T-helper 1 cell treated with Interleukin-12 subunit alpha and Interleukin-12 subunit beta and Interleukin-4 antibody, amounts not matched to agents 30 ng/mL and 1 ng/mL, for 36 hours (primary cell): Measurements from ENCODE around the gene BMP5. TPM values are rescaled to one million over a fixed set of nuclear protein-coding genes. Genes with fewer than 3 reads are reported as not detected.
"Not testable (repeated sequence)": the region's sequence is repeated elsewhere in the genome, so short reads cannot be mapped to it uniquely, and the experiment has no call there.

Experiments used
- intact Hi-C: fragments of 100-400 bp; cut with micrococcal nuclease; formaldehyde crosslinking; loops from one replicate; pipeline ENCODE4 v1.15.1; 2024
- total RNA-seq: library from RNA; stranded (reverse); gene quantifications from 2 replicates; pipeline ENCODE4 v1.2.3, GENCODE V29; 2022

The BMP5 gene
- not detected in 2 replicates for total RNA-seq

DNA sequence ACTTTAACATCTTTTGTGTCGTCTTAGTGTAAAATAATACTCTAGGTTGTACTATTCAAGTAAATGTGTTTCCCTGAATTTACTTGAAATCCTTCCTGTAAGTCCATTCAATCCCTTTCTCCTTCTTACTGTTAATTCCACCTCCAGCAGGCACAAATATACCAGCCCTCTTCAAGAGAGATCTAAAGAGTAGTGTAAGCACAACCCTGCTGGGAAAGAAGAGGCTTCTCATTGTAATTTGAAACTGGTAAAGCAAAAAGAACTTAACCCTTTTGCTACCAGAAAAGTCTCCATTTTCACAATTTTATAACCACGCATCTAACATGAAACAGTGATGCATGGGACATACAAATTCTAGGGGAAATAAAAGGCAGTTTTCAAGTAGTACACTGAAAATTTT is at the start of gene BMP5:
Gene BMP5, minus strand, starts transcription at position 191 of the 400 bp plus-strand sequence. CDS start 725 bp downstream, outside the sequence.
- intact Hi-C loops = no loop called here

DNA sequence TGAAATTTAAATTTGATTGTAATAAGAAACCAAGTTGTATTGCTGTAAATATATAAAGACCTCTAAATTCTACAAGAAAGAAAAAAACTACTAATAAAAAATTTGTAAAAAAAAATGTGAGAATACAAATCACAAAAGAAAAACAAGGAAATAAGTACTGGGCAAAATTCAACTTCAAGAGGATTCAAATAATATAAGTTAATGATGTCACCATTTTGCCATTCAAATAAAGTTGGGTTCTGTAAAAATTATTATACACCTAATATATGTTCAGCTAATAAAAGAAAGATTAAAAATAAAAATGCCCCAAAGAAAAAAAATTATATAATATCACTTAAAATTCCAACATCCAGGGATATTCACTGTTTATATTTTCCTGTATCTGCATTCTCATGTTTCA is 47.0 kb upstream of the BMP5 start:
- intact Hi-C loops = no loop called here

DNA sequence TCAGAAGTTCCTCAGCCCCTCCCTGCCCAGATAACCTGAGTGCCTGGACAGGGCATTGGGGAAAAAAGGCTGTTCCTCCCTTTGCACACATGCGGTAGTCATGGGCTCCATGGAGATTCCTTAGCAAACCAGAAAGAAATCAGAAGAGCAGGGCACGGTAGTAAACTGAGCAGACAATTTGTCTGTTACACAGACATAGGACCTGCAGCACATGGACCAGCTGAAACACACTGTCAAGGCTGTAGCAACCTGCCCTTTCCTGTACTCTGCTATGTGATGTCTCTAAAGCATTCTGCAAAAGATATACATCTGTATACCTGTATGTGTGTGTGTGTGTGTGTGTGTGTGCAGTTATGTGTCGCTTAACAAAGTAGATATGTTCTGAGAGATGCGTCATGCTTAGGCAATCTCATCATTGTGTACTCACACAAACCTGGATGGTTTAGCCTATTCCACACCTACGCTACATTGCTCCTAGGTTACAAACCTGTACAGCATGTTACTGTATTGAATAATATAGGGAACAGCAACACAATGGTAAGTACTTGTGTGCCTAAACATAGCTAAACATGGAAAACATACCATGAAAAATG is 44.4 kb upstream of the BMP5 start:
- intact Hi-C loops = no loop called here

DNA sequence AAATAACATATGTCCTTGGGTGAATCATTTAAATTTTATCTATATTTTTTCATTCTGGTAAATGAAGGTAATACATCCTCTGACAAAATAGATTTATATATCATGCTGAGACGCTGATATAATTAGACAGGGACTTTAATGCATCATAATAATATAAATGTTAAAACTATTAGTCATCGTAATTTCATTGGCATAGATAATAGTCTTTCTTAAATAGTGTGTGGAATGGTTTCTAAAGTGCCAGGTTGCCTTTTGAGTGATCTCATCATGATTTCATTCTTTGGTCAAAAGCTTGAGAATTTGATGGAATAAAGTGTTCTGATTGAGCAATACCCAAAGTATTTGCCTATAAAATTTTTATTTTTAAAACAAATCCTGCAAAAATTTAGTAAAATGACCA is 43.2 kb upstream of the BMP5 start:
- intact Hi-C loops = no loop called here

DNA sequence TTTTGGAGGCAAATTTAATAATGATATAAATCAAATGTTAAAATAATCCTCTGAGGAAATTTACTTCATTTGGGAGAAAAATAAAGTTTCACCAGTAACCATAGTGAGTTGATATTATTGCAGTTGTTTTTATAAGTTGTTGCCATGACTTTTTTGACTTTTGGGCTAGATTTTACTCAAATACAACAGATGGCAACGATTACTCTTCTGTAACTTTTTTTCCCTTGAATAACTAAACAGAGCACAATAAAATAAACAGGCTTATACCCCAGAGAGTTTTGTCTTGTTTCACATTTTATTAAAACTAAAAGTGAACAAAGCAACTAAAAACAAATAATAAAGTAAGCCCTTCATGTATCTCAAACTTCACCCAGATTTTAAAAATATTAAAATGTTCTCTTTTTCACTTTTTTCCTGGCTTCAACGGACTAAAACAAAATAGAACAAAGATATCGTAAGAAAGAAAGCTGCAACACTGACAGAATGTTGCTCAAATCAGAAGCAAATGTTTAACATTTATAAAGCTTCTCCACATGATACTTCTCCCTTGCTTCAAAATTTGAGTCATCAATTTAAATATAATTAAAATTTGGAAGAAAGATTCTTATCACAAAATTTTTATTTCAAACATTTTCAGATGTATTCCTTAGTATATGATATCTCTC is 42.5 kb upstream of the BMP5 start:
- intact Hi-C loops = no loop called here

DNA sequence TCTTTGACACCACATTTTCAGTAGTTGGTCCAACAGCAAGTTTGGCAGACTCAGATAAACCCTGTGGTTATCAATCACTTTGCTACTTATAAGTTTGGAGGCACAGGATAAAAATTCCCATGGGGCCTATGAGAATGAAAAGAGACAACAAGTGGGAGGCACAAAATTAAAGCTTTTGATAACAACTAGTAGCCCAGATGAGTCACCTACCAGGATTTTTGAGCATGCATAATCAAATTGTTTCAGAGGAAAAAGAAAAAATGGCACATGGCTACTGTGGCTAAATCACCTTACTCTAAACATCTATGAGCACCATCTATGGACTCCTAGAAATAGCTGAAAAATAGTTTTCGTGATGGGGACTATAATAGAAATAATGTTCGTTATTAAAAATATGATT is 40.8 kb upstream of the BMP5 start:
- intact Hi-C loops = no loop called here

DNA sequence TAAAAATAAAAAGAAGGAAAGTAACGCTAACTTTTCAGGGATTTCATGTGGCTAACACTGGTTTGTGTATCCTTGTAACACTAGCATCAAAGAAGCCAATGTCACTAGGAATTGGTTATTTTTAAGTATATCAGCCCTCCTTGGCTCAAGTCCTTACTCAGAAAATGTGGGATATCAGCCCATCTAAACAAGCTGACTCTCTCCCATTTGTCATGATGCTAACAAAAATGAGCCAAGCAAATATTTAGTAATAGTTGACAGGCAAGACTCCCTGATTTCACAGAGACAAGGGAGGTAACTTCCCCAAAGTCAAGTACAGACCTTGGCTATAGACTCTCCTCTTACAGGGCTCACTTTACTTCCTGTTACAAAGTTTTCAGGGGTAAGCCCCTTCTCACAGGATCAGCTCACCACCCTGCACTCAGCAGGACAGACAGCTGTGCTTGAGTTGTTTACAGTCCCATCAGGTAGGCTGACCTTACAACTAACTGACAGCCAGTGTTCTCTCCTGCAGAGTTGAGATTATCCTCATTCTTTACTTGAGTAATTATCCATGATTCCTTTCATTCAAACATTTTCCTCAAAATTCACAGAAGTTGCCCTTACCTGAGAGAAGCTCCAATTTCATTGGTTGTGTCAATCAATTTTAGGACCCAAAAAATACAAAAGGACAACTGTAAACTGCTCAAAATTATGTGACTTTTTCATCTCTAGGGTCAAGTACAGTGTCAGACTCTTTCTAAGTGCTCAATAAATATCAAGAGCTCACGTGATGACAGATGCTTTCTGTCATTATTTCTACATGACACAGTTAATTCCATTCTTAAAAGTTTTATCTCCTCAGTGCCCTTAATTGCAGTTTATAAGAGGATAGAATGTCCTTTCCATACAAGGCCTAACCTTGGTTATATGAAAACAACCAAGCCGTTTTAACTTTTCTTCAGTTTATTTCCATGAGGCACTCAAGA is 38.1 kb upstream of the BMP5 start:
- intact Hi-C loops = no loop called here

DNA sequence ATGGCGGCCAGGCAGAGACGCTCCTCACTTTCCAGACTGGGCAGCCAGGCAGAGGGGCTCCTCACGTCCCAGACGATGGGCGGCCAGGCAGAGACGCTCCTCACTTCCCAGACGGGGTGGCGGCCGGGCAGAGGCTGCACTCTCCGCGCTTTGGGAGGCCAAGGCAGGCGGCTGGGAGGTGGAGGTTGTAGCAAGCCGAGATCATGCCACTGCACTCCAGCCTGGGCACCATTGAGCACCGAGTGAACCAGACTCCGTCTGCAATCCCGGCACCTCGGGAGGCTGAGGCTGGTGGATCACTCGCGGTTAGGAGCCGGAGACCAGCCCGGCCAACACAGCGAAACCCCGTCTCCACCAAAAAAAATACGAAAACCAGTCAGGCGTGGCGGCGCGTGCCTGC is 35.1 kb upstream of the BMP5 start:
- intact Hi-C loops = not testable (repeated sequence)

DNA sequence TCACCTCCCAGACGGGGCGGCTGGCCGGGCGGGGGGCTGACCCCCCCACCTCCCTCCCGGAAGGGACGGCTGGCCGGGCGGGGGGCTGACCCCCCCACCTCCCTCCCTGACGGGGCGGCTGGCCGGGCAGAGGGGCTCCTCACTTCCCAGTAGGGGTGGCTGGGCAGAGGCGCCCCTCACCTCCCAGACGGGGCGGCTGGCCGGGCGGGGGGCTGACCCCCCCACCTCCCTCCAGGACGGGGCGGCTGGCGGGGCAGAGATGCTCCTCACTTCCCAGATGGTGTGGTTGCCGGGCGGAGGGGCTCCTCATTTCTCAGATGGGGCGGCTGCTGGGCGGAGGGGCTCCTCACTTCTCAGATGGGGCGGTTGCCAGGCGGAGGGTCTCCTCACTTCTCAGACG is 34.5 kb upstream of the BMP5 start:
- intact Hi-C loops = not testable (repeated sequence)

DNA sequence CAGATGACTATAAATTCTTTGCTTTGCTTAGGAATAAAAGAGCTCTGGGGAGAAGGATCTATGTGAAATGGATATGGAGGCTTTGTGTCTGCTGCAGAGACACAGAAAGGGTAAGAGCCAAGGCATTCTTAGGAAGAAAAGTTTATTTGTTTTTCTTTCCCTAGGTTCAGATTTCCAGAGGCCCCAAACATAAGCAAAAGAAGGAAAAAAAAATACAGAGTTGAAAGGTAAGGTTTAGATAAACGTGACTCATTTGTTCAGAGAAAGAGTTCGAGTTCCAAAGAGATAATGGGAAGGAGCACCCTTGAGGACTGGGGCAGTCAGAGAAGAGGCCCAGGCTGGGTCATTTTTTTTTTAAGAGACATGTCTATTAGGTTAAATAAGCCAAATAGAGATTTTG is 27.4 kb upstream of the BMP5 start:
- intact Hi-C loops = no loop called here

DNA sequence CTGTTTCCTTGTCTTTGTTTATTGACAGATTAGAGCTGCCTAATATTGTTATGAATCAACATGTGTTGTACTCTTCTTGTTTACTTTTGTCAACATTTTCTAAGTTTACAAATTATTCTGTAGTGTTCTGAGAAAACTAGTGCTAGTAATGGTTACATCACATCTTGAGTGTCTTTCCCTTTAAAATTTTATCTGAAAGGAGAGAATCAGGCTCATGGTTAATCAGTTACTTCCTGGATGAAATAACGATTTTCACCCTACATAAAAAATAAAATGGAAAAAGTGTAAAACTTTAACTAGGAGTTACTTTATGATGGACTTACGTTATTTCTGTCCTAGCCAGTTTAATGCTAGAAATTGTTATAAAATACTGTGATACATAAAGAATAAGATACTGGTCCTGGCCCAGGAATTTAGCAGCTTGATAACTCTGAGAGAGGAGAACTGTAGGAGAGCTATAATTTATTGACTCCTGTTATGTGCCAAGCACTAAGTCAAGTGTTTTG is 26.4 kb upstream of the BMP5 start:
- intact Hi-C loops = no loop called here

DNA sequence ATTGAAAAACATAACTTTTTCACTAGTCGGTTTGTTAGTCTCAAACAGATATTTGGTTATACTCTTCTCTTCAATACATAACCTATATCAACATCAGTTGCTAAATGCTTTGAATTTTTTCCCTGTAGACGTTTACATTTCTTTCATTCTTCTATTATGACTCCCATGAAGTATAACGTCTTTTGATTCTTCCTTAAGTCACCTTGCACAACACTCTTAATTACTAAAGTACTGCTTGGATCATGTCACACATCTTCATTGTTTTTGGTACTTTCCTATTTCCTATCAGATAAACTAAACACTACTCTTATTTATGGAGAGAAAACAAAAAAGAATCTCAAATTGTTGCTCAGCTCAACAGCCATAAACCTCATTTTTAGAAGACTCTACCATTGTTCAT is 23.0 kb upstream of the BMP5 start:
- intact Hi-C loops = no loop called here

DNA sequence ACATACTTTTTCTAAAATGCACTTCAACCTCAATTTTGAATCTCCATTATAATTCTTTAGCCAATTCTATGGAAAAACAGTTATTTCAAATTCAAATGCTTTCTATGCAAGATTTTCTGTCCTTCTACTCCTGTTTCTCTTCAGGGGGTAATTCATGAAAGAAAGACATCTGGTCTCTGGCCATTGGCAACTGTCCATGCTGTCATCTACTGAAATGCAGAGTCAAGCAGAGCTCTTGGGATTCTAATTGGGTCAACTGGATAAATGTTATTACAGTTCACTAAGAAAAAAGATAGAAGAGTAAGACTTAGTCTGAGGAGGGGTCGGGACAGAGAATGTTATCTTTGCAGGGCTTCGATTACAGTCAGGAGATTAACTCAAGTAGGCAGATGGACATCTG is 22.0 kb upstream of the BMP5 start:
- intact Hi-C loops = no loop called here

DNA sequence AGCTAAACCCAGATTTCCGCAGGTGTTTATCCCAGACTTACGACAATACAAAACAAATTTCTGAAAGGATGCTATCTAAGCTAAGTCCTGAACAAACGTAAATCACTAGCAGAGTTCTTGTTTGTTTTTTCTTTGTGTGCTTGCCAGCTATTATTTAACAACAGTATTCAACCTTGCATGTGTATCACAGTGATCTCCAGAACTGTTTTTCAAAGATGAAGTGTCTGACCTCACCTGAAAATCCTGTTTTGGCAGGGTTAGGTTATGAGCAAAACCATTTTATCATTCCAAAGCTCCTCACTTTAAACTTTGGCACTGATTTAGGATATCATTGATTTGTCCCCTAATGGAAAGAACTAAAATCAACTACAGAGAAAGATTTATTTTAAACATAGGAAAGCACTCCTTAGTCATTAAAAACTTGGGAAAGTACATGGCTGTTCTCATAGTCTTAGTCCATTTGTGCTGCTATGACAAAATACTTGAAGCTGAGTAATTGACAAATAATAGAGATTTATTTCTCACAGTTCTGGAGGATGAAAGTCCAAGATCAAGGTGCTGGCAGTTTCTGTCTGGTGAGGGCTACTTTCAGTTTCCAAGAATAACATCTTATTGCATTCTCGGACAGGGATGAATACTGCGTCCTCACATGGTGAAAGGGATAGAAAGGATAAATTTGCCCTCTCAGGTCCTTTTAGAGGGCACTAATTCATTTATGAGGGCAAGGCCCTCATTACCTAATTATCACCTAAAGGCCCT is 20.8 kb upstream of the BMP5 start:
- intact Hi-C loops = no loop called here

DNA sequence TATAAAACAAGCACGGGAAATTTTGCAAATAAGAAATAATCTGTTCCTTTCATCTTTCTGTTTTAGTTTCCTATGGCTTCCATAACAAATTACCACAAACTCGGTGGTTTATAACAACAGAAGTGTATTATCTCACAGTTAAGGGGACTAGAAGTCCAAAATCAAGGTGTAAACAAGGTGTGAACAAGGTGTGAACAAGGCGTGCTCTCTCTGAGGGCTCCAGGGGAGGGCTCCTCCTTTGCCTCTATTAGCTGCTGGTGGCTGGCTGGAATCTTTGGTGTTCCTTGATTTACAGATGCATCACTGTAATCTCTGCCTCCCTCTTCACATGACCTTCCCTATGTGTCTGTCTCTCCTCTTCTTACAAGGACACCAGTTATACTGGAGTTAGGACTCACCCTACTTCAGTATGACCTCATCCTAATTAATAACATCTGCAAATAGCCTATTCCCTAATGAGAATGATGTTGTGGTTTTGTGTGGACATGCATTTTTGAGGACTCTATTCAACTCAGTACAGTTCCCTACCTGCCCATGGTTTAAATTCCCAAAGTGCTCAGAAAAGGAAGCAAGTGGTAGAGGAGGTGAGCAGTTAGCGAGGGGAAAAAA is 17.5 kb upstream of the BMP5 start:
- intact Hi-C loops = no loop called here

DNA sequence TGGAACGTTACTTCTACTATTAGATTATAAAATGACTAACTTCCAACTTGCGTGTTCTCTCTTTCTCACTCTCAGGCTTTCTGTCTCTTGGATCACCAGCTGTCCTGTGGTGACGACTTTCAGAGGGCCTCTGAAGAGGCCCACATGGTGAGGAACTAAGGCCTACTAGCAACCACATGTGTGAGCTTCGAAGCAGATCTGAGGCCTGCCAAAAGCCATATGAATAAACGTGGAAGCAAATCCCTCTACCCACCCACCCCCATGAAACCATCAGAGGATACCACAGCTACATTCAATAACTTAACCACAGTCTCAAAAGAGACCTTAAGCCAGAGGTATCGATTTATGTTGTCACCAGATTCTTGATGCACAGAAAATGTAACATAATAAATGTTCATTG is 13.5 kb upstream of the BMP5 start:
- intact Hi-C loops = loop anchor here (5.0 to 10.0 kb wide), 2 partner anchors 442 to 1174 kb away; no protein-coding TSS in a partner anchor

DNA sequence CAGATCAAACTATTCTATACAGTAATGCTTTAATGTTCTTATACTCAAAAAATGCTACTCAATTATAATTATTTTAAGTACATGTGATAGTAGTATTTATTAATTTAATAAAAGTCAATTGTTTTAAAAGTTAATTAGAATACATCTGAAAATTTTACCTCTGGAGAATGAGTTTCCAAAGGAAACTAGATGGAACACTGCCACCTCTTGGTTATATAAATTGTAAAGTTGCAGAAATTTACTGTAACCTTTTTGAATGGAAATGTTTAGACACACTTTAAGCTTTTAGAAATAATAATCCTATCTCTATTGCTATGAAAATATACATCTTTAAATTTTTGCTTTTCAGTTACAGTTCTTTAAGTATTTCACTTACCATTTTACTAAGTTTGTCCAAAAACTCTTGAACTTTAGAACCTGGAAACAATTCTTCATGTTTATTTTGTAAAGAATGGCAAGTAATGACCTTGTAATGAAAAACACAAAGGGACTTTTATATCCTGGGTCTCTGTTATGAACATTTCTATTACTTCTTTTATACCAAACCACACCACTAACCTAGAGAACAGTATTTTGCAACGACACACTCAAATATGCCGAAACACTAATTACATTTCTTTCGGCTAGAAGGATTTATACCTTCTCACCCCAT is 10.9 kb upstream of the BMP5 start:
- intact Hi-C loops = loop anchor here (2.0 to 10.0 kb wide), 4 partner anchors 270 to 1172 kb away; no protein-coding TSS in a partner anchor

DNA sequence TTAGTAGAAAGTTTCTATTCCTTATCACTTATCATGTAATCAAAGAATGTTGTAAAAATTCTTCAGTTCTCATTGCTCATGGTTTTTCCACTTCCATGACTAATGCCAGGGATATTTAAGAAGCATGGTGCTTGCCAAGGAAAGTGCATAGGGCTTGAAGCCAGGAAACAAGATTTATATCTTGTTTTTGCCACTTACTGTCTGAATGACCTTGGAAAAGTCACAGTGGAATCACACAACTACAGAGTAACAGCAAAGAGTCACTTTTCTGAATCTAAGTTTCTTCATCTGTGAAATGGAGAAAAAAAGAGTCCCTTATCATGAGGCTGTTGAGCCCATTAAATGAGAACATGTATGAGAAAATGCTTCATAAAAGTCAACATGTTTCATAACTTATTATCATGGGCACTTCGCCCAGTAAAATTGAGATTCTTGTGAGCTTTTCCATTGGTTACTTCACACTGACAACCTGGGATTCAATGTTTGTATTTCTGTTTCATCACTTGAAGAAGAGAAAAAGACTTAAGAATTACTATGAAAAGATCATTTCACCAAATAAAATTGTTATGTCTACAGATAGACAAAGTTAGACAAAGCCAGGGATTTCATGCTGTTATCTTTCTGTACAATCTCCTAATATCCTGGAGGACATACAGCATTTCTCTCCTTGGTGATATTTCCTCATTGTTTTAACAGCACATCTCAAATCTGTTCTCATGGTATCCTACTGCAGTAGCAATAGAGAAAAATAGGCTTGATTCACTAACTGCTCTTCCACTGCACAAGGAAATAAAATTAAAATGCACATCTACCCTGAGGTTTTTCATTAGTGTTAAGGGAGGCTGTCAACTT is 7.6 kb upstream of the BMP5 start:
- intact Hi-C loops = loop anchor here (10.0 kb wide), 1 partner anchor 1168 kb away; no protein-coding TSS in a partner anchor

DNA sequence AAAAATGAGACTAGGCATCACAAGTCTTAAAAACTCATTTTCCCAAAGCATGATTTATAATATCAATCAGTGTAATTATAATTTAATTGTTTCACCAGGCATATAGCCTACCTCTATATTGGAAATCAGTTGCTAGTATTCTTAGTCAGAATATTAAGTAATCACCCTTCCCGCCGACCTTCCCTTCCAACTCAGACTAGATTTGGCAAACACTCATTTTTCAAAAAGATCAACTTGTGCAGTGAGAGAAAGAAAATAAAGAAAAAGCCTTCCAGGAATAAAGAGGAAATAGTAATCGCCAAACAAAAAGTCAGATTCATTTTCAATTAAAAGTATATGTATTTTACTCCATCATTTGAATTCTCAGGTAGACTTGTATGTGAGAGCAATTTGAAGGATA is 1.9 kb upstream of the BMP5 start:
- intact Hi-C loops = no loop called here
